SK-N-SH (cell line): ENCODE data around the gene TMCO2. TPM values are rescaled to one million over a fixed set of nuclear protein-coding genes. Genes with fewer than 3 reads are reported as not detected.

Source experiments
- CTCF ChIA-PET: fragments of 300-600, 350-600 bp; formaldehyde crosslinking; extraction: SDS; loops from one replicate; lab custom pipeline; 2021; lab: Yijun Ruan, JAX
- POLR2A ChIA-PET: fragments of 350-600 bp; sonication (Branson Sonifier 250); formaldehyde crosslinking; extraction: SDS; loops from one replicate; lab custom pipeline; 2020; ENCODE audit warnings: antibody characterized with exemption, inconsistent platforms; lab: Yijun Ruan, JAX
- DNase-seq: peaks from one replicate; pipeline ENCODE4 v3.0.0; 2012
- H2AFZ ChIP-seq: fragments of 200-600 bp; sonication (generic); 2 replicates; pipeline ENCODE4 v1.8.1; 2016; ENCODE audit warnings: antibody characterized with exemption, mild to moderate bottlenecking, low read depth
- H3F3A ChIP-seq: fragments of 200-600 bp; sonication (generic); replicated peaks from 2 replicates; pipeline ENCODE3; 2016; ENCODE audit warnings: antibody characterized with exemption, mild to moderate bottlenecking; ENCODE audit not compliant: insufficient read depth
- H3K27ac ChIP-seq, 2 experiments: fragments of 200-500 bp in 1 of 2; fragments of 200-600 bp in 1 of 2; sonication (Bioruptor generic) in 1 of 2; sonication (generic), shearing (Covaris generic) in 1 of 2; 2 replicates each; pipeline versions ENCODE4 v1.5.1 to v1.6.1; 2014 to 2016; ENCODE audit warnings: low read depth in 2 of 2, inconsistent platforms in 1 of 2, low read length in 1 of 2, mild to moderate bottlenecking in 1 of 2, mixed read lengths in 1 of 2
- H3K27me3 ChIP-seq: fragments of 200-600 bp; sonication (generic), shearing (Covaris generic); 2 replicates; pipeline ENCODE4 v1.6.1; 2016; ENCODE audit warnings: mixed run types; ENCODE audit not compliant: insufficient read depth
- H3K36me3 ChIP-seq, 2 experiments: fragments of 200-500 bp in 1 of 2; fragments of 200-600 bp in 1 of 2; sonication (Bioruptor generic) in 1 of 2; sonication (generic) in 1 of 2; replicated peaks in 1 of 2; 2 replicates each; pipeline versions ENCODE3 to v1.5.1; 2014 to 2016; ENCODE audit warnings: low read length in 1 of 2, mild to moderate bottlenecking in 1 of 2; ENCODE audit not compliant: insufficient read depth in 2 of 2, control insufficient read depth in 1 of 2
- H3K4me1 ChIP-seq, 2 experiments: fragments of 200-500 bp in 1 of 2; fragments of 200-600 bp in 1 of 2; sonication (Bioruptor generic) in 1 of 2; sonication (generic), shearing (Covaris generic) in 1 of 2; 2 replicates each; pipeline versions ENCODE4 v1.5.1 to v1.6.1; 2014 to 2016; ENCODE audit warnings: low read depth in 1 of 2, low read length in 1 of 2, mixed run types in 1 of 2; ENCODE audit not compliant: insufficient read depth in 2 of 2, control insufficient read depth in 1 of 2
- H3K4me2 ChIP-seq: fragments of 200-600 bp; sonication (generic), shearing (Covaris generic); 2 replicates; pipeline ENCODE4 v1.6.1; 2017; ENCODE audit warnings: mixed run types
- H3K4me3 ChIP-seq, 2 experiments: fragments of 200-500 bp in 1 of 2; fragments of 200-600 bp in 1 of 2; sonication (Bioruptor generic) in 1 of 2; sonication (generic), shearing (Covaris generic) in 1 of 2; 2 replicates each; pipeline versions ENCODE4 v1.5.1 to v1.8.1; 2014 to 2016; ENCODE audit warnings: low read depth in 2 of 2, inconsistent platforms in 1 of 2, low read length in 1 of 2, mild to moderate bottlenecking in 1 of 2, mixed read lengths in 1 of 2, moderate library complexity in 1 of 2
- H3K79me2 ChIP-seq: fragments of 200-600 bp; sonication (generic); 2 replicates; pipeline ENCODE4 v1.8.1; 2017; ENCODE audit warnings: mild to moderate bottlenecking; ENCODE audit not compliant: insufficient read depth
- H3K9ac ChIP-seq: fragments of 200-600 bp; sonication (generic); 2 replicates; pipeline ENCODE4 v1.6.1; 2017; ENCODE audit warnings: mixed run types
- H3K9me2 ChIP-seq: fragments of 200-600 bp; sonication (generic); 2 replicates; pipeline ENCODE4 v1.6.1; 2017; ENCODE audit warnings: mixed run types
- H3K9me3 ChIP-seq: fragments of 200-600 bp; sonication (generic); 2 replicates; pipeline ENCODE4 v1.6.1; 2017; ENCODE audit warnings: mixed run types, mild to moderate bottlenecking, moderate library complexity
- H4K20me1 ChIP-seq: fragments of 200-600 bp; sonication (generic); 2 replicates; pipeline ENCODE4 v1.6.1; 2017; ENCODE audit warnings: mild to moderate bottlenecking, mixed run types; ENCODE audit not compliant: insufficient read depth
- CHD2 ChIP-seq: fragments of 150-350 bp; IDR thresholded peaks from 2 replicates; pipeline ENCODE4 v1.6.1; 2018; ENCODE audit warnings: low read length; ENCODE audit not compliant: partially characterized antibody
- EP300 ChIP-seq, 2 experiments: IDR thresholded peaks; 2 replicates each; pipeline versions ENCODE4 v1.4.0 to v1.6.1; 2012; ENCODE audit warnings: borderline replicate concordance in 1 of 2, low read depth in 1 of 2, low read length in 1 of 2
- FOXJ3 ChIP-seq: sonication (generic); formaldehyde crosslinking; IDR thresholded peaks from 2 replicates; pipeline ENCODE4 v1.5.1; 2020; ENCODE audit warnings: mild to moderate bottlenecking, missing genetic modification reagents
- FOXM1 ChIP-seq: IDR thresholded peaks from 2 replicates; pipeline ENCODE4 v1.4.0; 2012; ENCODE audit warnings: low read depth, mild to moderate bottlenecking
- GABPA ChIP-seq: IDR thresholded peaks from 2 replicates; pipeline ENCODE4 v1.4.0; 2012; ENCODE audit warnings: low read depth, mild to moderate bottlenecking
- GATA2 ChIP-seq: sonication (generic); formaldehyde crosslinking; IDR thresholded peaks from 2 replicates; pipeline ENCODE4 v1.5.0; 2020; ENCODE audit warnings: mild to moderate bottlenecking, missing genetic modification reagents
- JUND ChIP-seq: IDR thresholded peaks from 2 replicates; pipeline ENCODE4 v1.4.0; 2012
- MAX ChIP-seq: IDR thresholded peaks from 2 replicates; pipeline ENCODE4 v1.4.0; 2012; ENCODE audit warnings: low read depth
- MEF2A ChIP-seq: IDR thresholded peaks from 2 replicates; pipeline ENCODE4 v1.4.0; 2012; ENCODE audit warnings: low read depth, borderline replicate concordance
- MXI1 ChIP-seq: IDR thresholded peaks from 2 replicates; pipeline ENCODE4 v1.6.1; 2012; ENCODE audit warnings: mild to moderate bottlenecking, low read depth, low read length, improper control_type of control experiment
- NFIC ChIP-seq: IDR thresholded peaks from 2 replicates; pipeline ENCODE4 v1.4.0; 2012; ENCODE audit warnings: borderline replicate concordance
- NRF1 ChIP-seq: IDR thresholded peaks from 2 replicates; pipeline ENCODE4 v1.6.1; 2012; ENCODE audit warnings: low read depth, mild to moderate bottlenecking, low read length
- PBX3 ChIP-seq: IDR thresholded peaks from 2 replicates; pipeline ENCODE4; 2012
- POLR2AphosphoS5 ChIP-seq: IDR thresholded peaks from 2 replicates; pipeline ENCODE4 v1.6.1; 2012; ENCODE audit warnings: low read depth, low read length
- RAD21 ChIP-seq: IDR thresholded peaks from 2 replicates; pipeline ENCODE4 v1.6.1; 2012; ENCODE audit warnings: mild to moderate bottlenecking, low read length
- RCOR1 ChIP-seq: fragments of 150-350 bp; IDR thresholded peaks from 2 replicates; pipeline ENCODE4 v1.6.1; 2017; ENCODE audit warnings: antibody characterized with exemption, low read length
- RFX5 ChIP-seq: IDR thresholded peaks from 2 replicates; pipeline ENCODE4 v1.6.1; 2012; ENCODE audit warnings: mild to moderate bottlenecking, improper control_type of control experiment, low read length
- SIN3A ChIP-seq: IDR thresholded peaks from 2 replicates; pipeline ENCODE4 v1.6.1; 2012; ENCODE audit warnings: low read depth, mild to moderate bottlenecking, low read length, moderate library complexity, borderline replicate concordance
- TCF12 ChIP-seq: IDR thresholded peaks from 2 replicates; pipeline ENCODE4 v1.4.0; 2012
- YY1 ChIP-seq: IDR thresholded peaks from 2 replicates; pipeline ENCODE4 v1.4.0; 2012; ENCODE audit warnings: low read depth, mild to moderate bottlenecking
- ZBTB33 ChIP-seq: IDR thresholded peaks from 2 replicates; pipeline ENCODE4 v1.4.0; 2012; ENCODE audit warnings: low read depth, borderline replicate concordance
- WGBS: methylation state at CpG from one replicate; pipeline ENCODE4 v1.1.6; 2017; ENCODE audit warnings: low lambda C conversion rate; 5-methylcytosine and 5-hydroxymethylcytosine counted together
- polyA plus RNA-seq, 3 experiments: library from polyadenylated mRNA; depleted of rRNA; stranded (reverse); fragments of >200 nt; gene quantifications; 2 replicates each; pipeline ENCODE4 v1.2.3, GENCODE V29; 2012

TMCO2 gene
- polyA plus RNA-seq, 1 of the 3 experiments (the other 2 are of a cell fraction), result not detected

- Histone ChIP-seq H3K27ac (no peak overlapping the region), H3K27me3 (no peaks in the 10 kb centered on the region), H3K4me3 (no peak overlapping the region), H3K36me3 (peaks cover 35 to 59% of the 10 kb centered on the region in 2 experiments), H3K4me2 (no peak overlapping the region), H2AFZ (no peak overlapping the region), H3K9me3 (no peaks in the 10 kb centered on the region), H3K79me2 (peaks cover 30% of the 10 kb centered on the region; the same call in 1 of the 2 replicates), H3K4me1 (no peaks in the 10 kb centered on the region), H3K9ac (no peak overlapping the region), H3K9me2 (no peaks in the 10 kb centered on the region), H3F3A (peaks cover 6% of the 10 kb centered on the region), H4K20me1 (no peaks in the 10 kb centered on the region)
- TF ChIP-seq MXI1, result no peak
- no peak for TF ChIP-seq RFX5
- no peak for TF ChIP-seq FOXJ3 (CRISPR knock-in tag)
- TF ChIP-seq POLR2AphosphoS5, result no peak
- no peak for DNase-seq
- CTCF ChIA-PET, result interaction anchor here (0.9 kb wide), 1 partner anchor 133 kb away, joined by 3 read pairs; no protein-coding TSS in a partner anchor
- 97% methylated on average over 3 of the region's 3 CpGs for WGBS
- POLR2A ChIA-PET, result no interaction called here
Observed at GRCh38 chr1:40276122-40276521, 28.4 kb downstream of the TMCO2 start.

- ChIA-PET CTCF (interaction anchor here (0.8 to 2.1 kb wide), 5 partner anchors 10 to 138 kb away, joined by 3 to 12 read pairs (median 4); no protein-coding TSS in a partner anchor), POLR2A (no interaction called here)
- Histone ChIP-seq H3K79me2 (peaks cover 29% of the 10 kb centered on the region; the same call in 1 of the 2 replicates), H3K4me1 (no peaks in the 10 kb centered on the region), H3K27me3 (no peaks in the 10 kb centered on the region), H3K4me2 (no peak overlapping the region), H3K4me3 (no peak overlapping the region), H3K27ac (no peak overlapping the region), H3K9ac (no peak overlapping the region), H2AFZ (no peak overlapping the region), H3F3A (peaks cover 6% of the 10 kb centered on the region), H3K9me3 (no peaks in the 10 kb centered on the region), H3K36me3 (peaks cover 36 to 49% of the 10 kb centered on the region in 2 experiments), H3K9me2 (no peaks in the 10 kb centered on the region), H4K20me1 (no peaks in the 10 kb centered on the region)
- WGBS, result 97% methylated on average over 2 of the region's 2 CpGs
- DNase-seq, result no peak
- TF ChIP-seq CHD2 (no peak), TCF12 (no peak), PBX3 (no peak)
Observed at GRCh38 chr1:40281853-40282252, 34.1 kb downstream of the TMCO2 start.

GRCh38 chr1:40291293-40291692 is 43.6 kb downstream of the TMCO2 start:
- H4K20me1 ChIP-seq, result no peaks in the 10 kb centered on the region
- no peaks in the 10 kb centered on the region for H3K9me2 ChIP-seq
- peaks cover 26% of the 10 kb centered on the region for H3F3A ChIP-seq
- no peaks in the 10 kb centered on the region for H3K27me3 ChIP-seq
- no peak overlapping the region for H3K27ac ChIP-seq
- H3K36me3 ChIP-seq, result peaks cover 52 to 71% of the 10 kb centered on the region in 2 experiments
- H3K79me2 ChIP-seq, result no peaks in the 10 kb centered on the region; the same call in 1 of the 2 replicates
- WGBS, result 66% methylated on average over 2 of the region's 2 CpGs
- H3K9ac ChIP-seq, result no peak overlapping the region
- no peak overlapping the region for H3K4me2 ChIP-seq
- ChIA-PET CTCF (interaction anchor here (0.8 to 2.1 kb wide), 6 partner anchors 17 to 558 kb away, joined by 3 to 6 read pairs (median 4); no protein-coding TSS in a partner anchor), POLR2A (interaction anchor here (0.6 kb wide), 1 partner anchor 537 kb away, joined by 4 read pairs; no protein-coding TSS in a partner anchor)
- no peak for DNase-seq
- no peak overlapping the region for H3K4me3 ChIP-seq
- H2AFZ ChIP-seq, result no peak overlapping the region
- no peak for TF ChIP-seq NFIC
- TF ChIP-seq POLR2AphosphoS5, result no peak
- no peak for TF ChIP-seq ZBTB33
- no peak for TF ChIP-seq YY1
- TF ChIP-seq FOXJ3 (CRISPR knock-in tag), result no peak
- no peak for TF ChIP-seq SIN3A
- TF ChIP-seq EP300 (IDR thresholded peaks at IDR 0.05; ENCODE audit: borderline replicate concordance in 1 of 2, low read depth in 1 of 2, low read length in 1 of 2), result no peak
- TF ChIP-seq NRF1, result no peak
- no peak for TF ChIP-seq MEF2A
- TF ChIP-seq GABPA, result no peak
- TF ChIP-seq CHD2, result no peak
- no peak for TF ChIP-seq RAD21
- TF ChIP-seq MAX, result no peak
- TF ChIP-seq GATA2, result no peak
- TF ChIP-seq FOXM1, result no peak
- TF ChIP-seq RCOR1, result no peak
- TF ChIP-seq JUND, result no peak
- H3K9me3 ChIP-seq, result no peaks in the 10 kb centered on the region
- H3K4me1 ChIP-seq, result no peaks in the 10 kb centered on the region
